ENCODE data around the gene NCAPG2.
A peak's percentile ranks its signal among the peaks of the same experiment; 100 is the strongest.
"Not testable (repeated sequence)": the region's sequence is repeated elsewhere in the genome, so short reads cannot be mapped to it uniquely, and the experiment has no call there.

The NCAPG2 gene

DNA sequence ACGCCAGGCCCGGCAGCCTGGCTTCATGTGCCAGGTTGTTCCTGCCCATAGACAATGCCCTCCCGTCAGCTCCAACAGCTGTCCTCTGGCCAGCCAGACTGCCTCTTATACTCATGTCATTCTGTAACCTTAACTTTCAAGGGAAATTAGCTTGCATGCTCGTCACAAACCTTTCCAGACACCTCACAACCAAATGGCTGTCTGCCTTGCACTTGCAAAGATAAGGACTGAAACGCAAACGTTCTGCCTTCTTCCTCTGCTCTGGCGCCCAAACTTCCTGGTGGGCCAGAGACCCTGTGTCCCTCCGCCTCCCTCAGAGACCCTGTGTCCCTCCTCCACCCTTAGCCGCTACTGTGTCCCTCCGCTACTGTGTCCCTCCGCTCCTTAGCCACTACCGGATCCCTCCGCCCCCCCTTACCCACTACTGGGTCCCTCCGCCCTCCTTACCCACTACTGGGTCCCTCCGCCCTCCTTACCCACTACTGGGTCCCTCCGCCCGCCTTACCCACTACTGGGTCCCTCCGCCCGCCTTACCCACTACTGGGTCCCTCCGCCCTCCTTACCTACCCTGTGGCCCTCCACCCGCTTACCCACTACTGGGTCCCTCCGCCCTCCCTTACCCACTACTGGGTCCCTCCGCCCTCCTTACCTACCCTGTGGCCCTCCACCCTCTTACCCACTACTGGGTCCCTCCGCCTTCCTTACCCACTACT is 37.5 kb downstream of the NCAPG2 start:
- not testable (repeated sequence) for DNase-seq

DNA sequence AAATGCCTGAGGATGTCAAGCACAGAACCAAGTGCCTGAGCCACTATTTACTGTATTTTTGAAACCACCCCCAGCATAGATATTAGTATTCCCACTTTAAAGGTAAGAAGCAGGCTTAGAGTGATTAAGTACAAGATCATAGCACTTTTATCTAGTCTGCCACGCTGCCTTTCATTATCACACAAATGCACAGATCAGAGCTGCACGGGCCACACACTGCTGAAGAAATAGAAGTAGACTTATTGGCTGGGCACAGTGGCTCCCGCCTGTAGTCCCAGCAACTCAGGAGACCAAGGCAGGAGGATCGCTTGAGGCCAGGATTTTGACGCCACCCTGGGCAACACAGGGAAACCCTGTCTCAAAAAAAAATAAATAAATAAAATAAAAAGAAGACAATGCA is 38.2 kb downstream of the NCAPG2 start:
- DNase-seq = no peak

- no peak for DNase-seq
These were observed 40.2 kb downstream of the NCAPG2 start for GRCh38 chr7:158664406-158664805.

DNA sequence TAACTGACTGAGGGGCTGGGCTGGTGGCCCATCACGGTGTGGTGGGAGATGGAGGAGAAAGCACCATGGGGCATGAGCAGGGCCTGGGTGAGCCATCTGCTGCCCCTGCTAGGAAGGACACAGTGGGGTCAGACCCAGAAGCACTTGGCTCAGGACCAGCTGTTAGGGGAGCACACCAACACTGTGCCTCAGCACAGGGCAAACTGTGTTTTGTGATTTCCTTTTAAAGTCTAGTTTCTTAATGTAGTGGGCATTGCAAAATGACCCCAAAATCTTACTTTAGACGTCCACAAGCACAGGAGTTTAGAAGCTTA is 41.2 kb downstream of the NCAPG2 start:
- DNase-seq = no peak

GRCh38 chr7:158662610-158663427 is 41.8 kb downstream of the NCAPG2 start:
- DNase-seq = no peak

DNA sequence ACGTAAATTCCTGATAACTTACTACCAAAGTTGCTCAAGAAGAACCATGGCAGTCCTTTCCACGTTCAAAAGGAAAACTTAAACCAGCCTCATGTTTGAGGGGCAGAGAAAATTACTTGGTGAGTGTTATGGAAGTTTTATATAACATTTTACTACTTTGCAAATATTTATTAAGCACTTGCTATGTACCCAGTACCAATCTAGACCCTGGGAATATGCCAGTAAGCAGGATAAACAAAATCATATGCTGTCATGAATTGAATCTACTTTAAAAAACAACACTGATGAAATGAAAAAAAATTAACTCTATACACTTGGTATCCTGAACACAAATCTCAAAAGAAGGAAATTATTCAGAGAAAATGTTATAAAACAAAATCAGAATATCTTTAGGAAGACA is 46.1 kb downstream of the NCAPG2 start:
- no peak for DNase-seq

- no peak for DNase-seq
These were observed 47.3 kb downstream of the NCAPG2 start for GRCh38 chr7:158657189-158657746.

DNA sequence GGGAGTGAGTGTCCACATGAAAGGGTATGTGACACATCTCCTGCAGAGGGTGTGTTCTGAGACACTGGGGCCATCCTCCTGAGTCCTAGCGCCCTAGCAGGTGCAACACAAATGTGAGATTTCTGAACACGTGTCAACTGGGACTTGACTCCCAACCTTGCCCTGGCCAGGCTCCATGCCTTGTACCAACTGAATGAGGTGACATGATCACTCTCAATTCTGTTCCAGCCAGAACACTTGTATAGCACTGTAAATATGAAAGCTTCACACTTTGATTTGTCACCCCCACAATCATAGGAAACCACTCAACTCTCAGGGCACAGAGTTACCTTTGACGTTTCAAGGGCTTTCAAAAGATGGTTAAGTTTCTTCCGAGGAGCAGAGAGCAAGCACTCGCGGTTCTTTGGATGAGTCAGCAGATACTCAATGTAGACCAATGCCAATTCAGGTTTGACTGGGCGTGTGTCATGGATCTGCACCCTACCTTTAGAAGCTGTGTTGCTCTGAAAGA is 48.6 kb downstream of the NCAPG2 start:
- no peak for DNase-seq

- DNase-seq = no peak
These were observed 49.1 kb downstream of the NCAPG2 start for GRCh38 chr7:158655507-158655906.

DNA sequence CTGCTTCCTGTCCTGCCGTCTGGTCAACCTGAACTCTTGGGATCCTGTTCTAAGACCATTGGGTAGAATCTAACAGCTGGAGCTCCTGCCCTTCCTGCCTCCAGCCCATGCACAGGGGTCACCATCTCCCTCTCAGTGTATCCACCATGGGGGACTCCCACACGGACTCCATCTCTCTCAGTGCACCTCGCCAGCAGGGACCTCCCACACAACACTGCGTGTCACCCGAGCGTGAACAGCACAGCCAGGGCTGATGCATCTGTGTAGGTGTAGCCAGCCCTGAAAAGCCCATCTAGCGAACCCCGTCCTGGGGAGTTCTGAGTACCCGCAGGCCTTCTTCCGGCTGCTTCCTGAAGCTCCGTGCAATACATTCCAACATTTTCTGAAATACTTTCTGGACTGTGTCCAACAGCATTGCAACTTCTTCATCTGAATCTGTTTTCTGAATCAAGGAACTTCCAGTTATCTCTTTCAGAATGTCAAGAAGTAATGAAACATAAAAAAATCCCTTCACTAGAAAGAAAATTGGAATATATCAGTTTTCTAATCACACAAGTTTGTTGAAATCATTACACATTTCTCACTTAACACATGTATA is 52.5 kb downstream of the NCAPG2 start:
- DNase-seq = no peak

DNA sequence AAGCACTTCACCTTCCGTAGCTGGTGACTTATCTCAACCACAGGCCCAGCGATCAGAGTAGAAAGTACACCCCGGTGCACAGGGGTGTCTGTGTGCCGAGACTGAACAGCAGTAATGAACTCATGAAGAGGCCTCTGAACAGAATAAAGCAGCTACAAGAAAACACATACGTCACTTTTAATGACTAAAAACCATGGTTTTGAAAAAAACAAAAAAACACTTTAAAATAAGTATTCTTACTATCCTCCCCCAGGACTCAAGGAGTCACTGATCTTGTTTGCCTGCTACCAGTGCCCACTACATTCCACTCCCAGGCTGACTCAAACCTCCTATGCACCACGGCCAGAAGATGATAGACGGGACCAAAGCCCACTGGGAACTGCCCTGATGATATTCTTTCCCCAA is 53.8 kb downstream of the NCAPG2 start:
- no peak for DNase-seq

DNA sequence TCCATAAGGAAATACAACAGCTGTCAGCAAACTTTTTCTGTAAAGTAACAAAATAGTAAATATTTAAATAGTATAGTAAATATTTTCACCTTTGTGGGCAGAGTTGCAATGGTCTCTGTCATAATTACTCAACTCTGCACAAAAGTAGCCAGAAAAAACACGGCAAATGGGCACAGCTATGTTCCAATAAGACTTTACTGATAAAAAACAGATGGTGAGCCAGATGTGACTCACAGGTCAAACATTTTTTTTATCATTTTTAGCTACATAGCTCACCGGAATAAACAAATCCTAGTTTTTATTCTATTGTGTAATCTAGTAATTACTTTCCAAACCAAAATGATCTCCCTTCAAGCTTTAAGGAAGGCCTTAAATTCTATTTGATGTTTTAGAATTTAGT is 55.3 kb downstream of the NCAPG2 start:
- no peak for DNase-seq

DNA sequence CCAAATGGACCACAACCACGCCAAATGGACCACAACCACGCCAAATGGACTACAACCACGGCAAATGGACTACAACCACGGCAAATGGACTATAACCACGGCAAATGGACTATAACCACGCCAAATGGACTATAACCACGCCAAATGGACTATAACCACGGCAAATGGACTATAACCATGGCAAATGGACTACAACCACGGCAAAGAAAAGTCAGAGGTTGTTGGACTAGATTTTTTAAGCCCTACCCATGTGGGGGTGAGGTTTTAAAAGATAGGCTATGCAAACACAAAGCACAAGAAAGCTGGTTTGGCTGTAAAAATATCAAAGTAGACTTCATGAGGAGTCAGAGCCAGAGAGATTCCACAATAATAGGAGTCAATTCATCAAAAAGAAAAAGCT is 55.8 kb downstream of the NCAPG2 start:
- DNase-seq = no peak

DNA sequence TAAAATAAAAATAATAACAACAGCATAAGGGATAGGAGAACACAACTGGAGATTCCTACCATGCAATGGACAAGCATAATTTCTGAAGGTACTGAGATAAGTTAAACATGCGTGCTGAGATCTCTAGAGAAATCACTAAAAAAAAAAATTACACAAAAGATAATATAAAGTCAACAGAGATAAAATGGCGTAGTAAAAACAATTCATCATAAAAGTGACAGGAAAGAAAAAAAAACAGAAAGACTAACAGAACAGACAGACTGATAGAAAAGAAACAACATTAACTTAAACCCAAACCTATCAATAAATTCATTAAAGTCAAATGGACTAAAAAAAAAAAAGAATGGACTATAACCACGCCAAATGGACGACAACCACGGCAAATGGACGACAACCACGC is 56.4 kb downstream of the NCAPG2 start:
- DNase-seq = no peak

DNA sequence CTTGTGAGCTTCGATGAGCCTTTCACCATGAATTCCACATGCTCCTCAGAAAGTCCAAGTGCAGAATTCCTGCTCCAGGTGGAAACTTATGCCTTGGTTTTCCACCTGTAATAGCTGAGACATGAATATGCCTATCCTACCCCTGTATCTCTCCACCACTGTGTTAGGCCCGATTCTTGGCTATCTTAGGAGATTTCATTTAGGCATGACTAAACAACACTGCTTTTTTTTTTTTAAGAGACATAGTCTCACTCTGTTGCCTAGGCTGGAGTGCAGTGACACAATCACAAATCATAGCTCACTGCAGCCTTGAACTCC is 57.2 kb downstream of the NCAPG2 start:
- no peak for DNase-seq

DNA sequence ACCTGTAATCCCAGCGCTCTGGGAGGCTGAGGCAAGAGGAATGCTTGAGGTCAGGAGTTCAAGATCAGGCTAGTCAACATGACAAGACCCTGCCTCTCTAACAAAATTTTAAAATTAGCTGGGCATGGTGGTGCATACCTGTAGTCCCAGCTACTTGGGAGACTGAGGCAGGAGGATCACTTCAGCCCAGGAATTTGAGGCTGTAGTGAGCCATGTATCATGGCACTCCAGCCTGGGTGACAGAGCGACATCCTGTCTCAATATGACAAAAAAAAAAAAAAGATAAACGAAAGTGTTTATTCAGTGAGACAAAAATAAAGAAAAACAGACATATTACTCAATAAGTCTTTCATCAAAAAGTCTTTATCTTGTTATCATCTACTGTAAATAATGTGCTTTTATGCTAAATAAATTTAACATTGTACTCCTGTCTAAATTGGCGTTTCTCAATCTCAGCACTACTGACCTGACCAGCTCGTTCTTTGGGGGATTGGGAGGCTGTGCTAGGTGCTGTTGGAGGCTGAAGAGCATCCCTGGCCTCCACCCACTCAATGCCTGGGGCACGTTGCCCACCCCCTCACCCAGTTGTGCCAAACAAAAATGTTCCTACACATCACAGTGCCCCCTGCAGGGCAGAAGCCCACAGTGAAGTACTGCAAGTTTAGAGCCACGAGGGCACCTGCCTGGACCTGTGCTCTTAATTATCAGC is 57.7 kb downstream of the NCAPG2 start:
- DNase-seq = peak; percentile 9

- no peak for DNase-seq
These were observed 58.8 kb downstream of the NCAPG2 start for GRCh38 chr7:158645842-158646241.

- DNase-seq = no peak
These were observed 62.5 kb downstream of the NCAPG2 start for GRCh38 chr7:158642149-158642548.

DNA sequence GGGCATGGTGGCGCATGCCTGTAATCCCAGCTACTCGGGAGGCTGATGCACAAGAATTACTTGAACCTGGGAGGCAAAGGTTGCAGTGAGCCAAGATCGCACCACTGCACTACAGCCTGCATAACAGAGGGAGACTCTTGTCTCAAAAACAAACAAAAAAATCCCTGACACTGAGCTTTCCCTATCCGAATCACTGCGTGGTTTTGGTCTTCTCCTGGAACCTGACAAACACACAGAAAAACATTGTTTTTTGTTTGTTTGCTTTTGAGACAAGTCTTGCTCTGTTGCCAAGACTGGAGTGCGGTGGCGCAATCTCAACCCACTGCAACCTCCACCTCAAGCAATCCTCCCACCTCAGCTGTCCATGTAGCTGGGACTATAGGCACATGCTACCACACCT is 66.6 kb downstream of the NCAPG2 start:
- DNase-seq = no peak

GRCh38 chr7:158633055-158633956 is 71.3 kb downstream of the NCAPG2 start:
- no peak for DNase-seq

DNA sequence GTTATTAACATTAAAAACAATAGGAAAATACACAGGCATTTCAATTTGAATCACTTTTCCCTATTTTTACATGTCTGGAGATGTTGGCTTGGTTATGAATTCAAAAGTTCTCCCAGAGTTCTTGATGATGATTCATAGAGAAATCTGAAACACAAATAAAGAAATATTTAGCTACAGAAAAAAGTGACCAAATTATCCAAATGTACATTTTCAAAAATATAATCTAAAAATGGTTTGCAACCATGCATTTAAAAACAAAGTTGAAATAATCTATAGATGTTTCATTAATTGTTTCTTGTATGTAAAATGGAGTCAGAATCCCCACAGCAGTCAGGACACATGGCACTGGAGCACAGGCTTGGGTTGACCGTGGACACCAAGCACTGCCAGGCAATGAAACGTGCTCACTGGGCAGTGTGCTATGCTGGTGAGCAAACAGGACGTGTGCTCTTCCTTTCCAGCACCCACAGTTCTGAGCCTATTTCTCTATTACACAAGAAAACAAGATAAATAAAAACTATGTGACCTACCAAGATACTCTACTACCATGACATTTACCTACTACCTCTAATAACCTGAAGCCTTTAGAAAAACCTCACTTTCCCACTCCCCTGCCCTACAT is 72.9 kb downstream of the NCAPG2 start:
- DNase-seq = no peak

DNA sequence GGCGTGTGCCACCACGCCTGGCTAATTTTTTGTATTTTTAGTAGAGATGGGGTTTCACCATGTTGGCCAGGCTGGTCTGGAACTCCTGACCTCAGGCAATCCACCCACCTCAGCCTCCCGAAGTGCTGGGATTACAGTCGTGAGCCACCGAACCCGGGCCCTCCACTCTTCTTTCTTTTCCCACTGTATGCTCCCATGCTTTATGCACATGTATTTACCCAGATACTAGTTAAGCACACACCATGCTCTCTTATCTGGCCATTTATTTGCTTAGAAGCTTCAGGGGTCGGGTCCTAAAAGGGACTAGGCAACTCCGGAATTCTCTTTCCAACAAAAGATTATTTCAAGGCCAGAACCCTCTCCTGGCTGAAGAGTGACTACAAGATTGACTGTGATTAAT is 78.3 kb downstream of the NCAPG2 start:
- DNase-seq = not testable (repeated sequence)
